GM23338 (cell line): Measurements from ENCODE around the gene TAS2R41. TPM values are rescaled to one million over a fixed set of nuclear protein-coding genes. Genes with fewer than 3 reads are reported as not detected.

Experiments used
- ATAC-seq: fragments of 200-7000 bp; cut with Tn5 transposase; 3 replicates; pipeline ENCODE4 v1.9.1; 2020
- DNase-seq: peaks from one replicate; pipeline ENCODE4 v3.0.0-alpha.2; 2015; ENCODE audit warnings: low spot score
- H2AFZ ChIP-seq: fragments of 200-600 bp; sonication (generic); 2 replicates; pipeline ENCODE4 v1.8.0; 2016; ENCODE audit warnings: antibody characterized with exemption, mild to moderate bottlenecking, moderate library complexity
- H3F3A ChIP-seq: fragments of 200-600 bp; sonication (generic); replicated peaks from 2 replicates; pipeline ENCODE4 v1.8.0; 2017; ENCODE audit warnings: antibody characterized with exemption, mixed run types, low read depth
- H3K27ac ChIP-seq: fragments of 200-600 bp; sonication (generic); 2 replicates; pipeline ENCODE4 v1.6.1; 2016; ENCODE audit warnings: low read depth
- H3K27me3 ChIP-seq: fragments of 200-600 bp; sonication (generic); 2 replicates; pipeline ENCODE4 v1.8.0; 2016; ENCODE audit warnings: mild to moderate bottlenecking, mixed run types, moderate library complexity; ENCODE audit not compliant: insufficient read depth
- H3K36me3 ChIP-seq: fragments of 200-600 bp; sonication (generic); 2 replicates; pipeline ENCODE4 v1.8.0; 2016; ENCODE audit warnings: mild to moderate bottlenecking; ENCODE audit not compliant: insufficient read depth
- H3K4me1 ChIP-seq: fragments of 200-600 bp; sonication (generic); 2 replicates; pipeline ENCODE4 v1.8.0; 2016; ENCODE audit warnings: mild to moderate bottlenecking, moderate library complexity; ENCODE audit not compliant: insufficient read depth
- H3K4me2 ChIP-seq: fragments of 200-600 bp; sonication (generic); 2 replicates; pipeline ENCODE4 v1.7.1; 2017; ENCODE audit warnings: mixed run types
- H3K4me3 ChIP-seq: fragments of 200-600 bp; sonication (generic); 2 replicates; pipeline ENCODE4 v1.6.1; 2016; ENCODE audit warnings: mixed run types
- H3K79me2 ChIP-seq: fragments of 200-600 bp; sonication (generic); replicated peaks from 2 replicates; pipeline ENCODE4 v1.8.0; 2017; ENCODE audit warnings: mild to moderate bottlenecking; ENCODE audit not compliant: insufficient read depth
- H3K9me2 ChIP-seq: fragments of 200-600 bp; sonication (generic); 2 replicates; pipeline ENCODE4 v1.8.0; 2017; ENCODE audit not compliant: insufficient read depth
- H4K20me1 ChIP-seq: fragments of 200-600 bp; sonication (generic); replicated peaks from 2 replicates; pipeline ENCODE4 v1.8.0; 2017; ENCODE audit warnings: mild to moderate bottlenecking; ENCODE audit not compliant: insufficient read depth
- H3K27ac Mint-ChIP-seq: 2 replicates; pipeline ENCODE4 v1.8.0; 2020; ENCODE audit warnings: inconsistent platforms, mild to moderate bottlenecking, moderate library complexity, mixed read lengths
- H3K27me3 Mint-ChIP-seq: 3 replicates; pipeline ENCODE4 v1.8.0; 2022; ENCODE audit warnings: low read depth, mild to moderate bottlenecking, moderate library complexity, mixed read lengths, inconsistent platforms; ENCODE audit not compliant: insufficient read depth, poor library complexity
- H3K36me3 Mint-ChIP-seq: 3 replicates; pipeline ENCODE4 v1.8.0; 2021; ENCODE audit warnings: low read depth, mild to moderate bottlenecking, inconsistent platforms, moderate library complexity, mixed read lengths
- H3K4me1 Mint-ChIP-seq: 3 replicates; pipeline ENCODE4 v1.8.0; 2020; ENCODE audit warnings: mild to moderate bottlenecking, inconsistent platforms, mixed read lengths
- H3K4me3 Mint-ChIP-seq: 3 replicates; pipeline ENCODE4 v1.8.0; 2021; ENCODE audit warnings: moderate library complexity, mild to moderate bottlenecking, inconsistent platforms, mixed read lengths
- H3K9me3 Mint-ChIP-seq: 3 replicates; pipeline ENCODE4 v1.8.0; 2020; ENCODE audit warnings: moderate library complexity, mild to moderate bottlenecking, inconsistent platforms, mixed read lengths
- CREB1 ChIP-seq: fragments of 250-450 bp; sonication (Bioruptor Pico); IDR thresholded peaks from 2 replicates; pipeline ENCODE4 v1.5.0; 2020; ENCODE audit warnings: low read depth, mild to moderate bottlenecking, moderate library complexity
- CTCF ChIP-seq, 2 experiments: fragments of 200-600 bp in 1 of 2; sonication (generic) in 1 of 2; conservative IDR thresholded peaks; 2 replicates each; pipeline versions ENCODE4 v1.5.1 to v1.6.1; 2016 to 2017; ENCODE audit warnings: antibody characterized with exemption in 2 of 2, low read depth in 2 of 2, mild to moderate bottlenecking in 2 of 2, moderate library complexity in 1 of 2
- ETS1 ChIP-seq: IDR thresholded peaks from 2 replicates; pipeline ENCODE4 v1.6.1; 2016; ENCODE audit warnings: antibody characterized with exemption
- EZH2 ChIP-seq: fragments of 200-600 bp; sonication (generic); IDR thresholded peaks from one replicate; pipeline ENCODE4 v1.8.0; 2017; ENCODE audit warnings: antibody characterized with exemption, mild to moderate bottlenecking, low read depth; ENCODE audit not compliant: unreplicated experiment
- EZH2phosphoT487 ChIP-seq: fragments of 200-600 bp; sonication (generic); IDR thresholded peaks from one replicate; pipeline ENCODE4 v1.8.1; 2018; ENCODE audit warnings: antibody characterized with exemption; ENCODE audit not compliant: unreplicated experiment
- NANOG ChIP-seq: IDR thresholded peaks from 2 replicates; pipeline ENCODE4 v1.6.1; 2016; ENCODE audit warnings: antibody characterized with exemption, borderline replicate concordance
- POLR2AphosphoS5 ChIP-seq: IDR thresholded peaks from 2 replicates; pipeline ENCODE4 v1.6.1; 2016; ENCODE audit warnings: antibody characterized with exemption, low read depth
- REST ChIP-seq: IDR thresholded peaks from one replicate; pipeline ENCODE4 v1.6.1; 2018; ENCODE audit warnings: antibody characterized with exemption; ENCODE audit not compliant: unreplicated experiment
- STAT1 ChIP-seq: IDR thresholded peaks from one replicate; pipeline ENCODE4 v1.6.1; 2016; ENCODE audit warnings: antibody characterized with exemption; ENCODE audit not compliant: unreplicated experiment
- ZNF114 ChIP-seq: fragments of 250-450 bp; sonication (Bioruptor Pico); IDR thresholded peaks from 2 replicates; pipeline ENCODE4 v1.5.0; 2020; ENCODE audit warnings: mild to moderate bottlenecking, moderate library complexity
- ZNF462 ChIP-seq: fragments of 250-450 bp; sonication (Bioruptor Pico); IDR thresholded peaks from 2 replicates; pipeline ENCODE4 v1.5.0; 2020; ENCODE audit warnings: mild to moderate bottlenecking, moderate library complexity
- polyA plus RNA-seq: library from polyadenylated mRNA; unstranded; fragments of >200 nt; fragmentation: Nextera tagmentation; extraction: Ambion mirVana; gene quantifications from 2 replicates; pipeline ENCODE4 v1.2.1, GENCODE V29; 2016
- total RNA-seq: library from RNA; depleted of rRNA; stranded (reverse); fragments of >200 nt; shearing (Covaris generic); gene quantifications from 2 replicates; pipeline ENCODE4 v1.2.3, GENCODE V29; 2014

Gene TAS2R41
- total and polyA plus RNA-seq, 2 experiments from 2014 or later, result 1.2 TPM; not detected in 1

GRCh38 chr7:143467724-143468123 lies 9.9 kb upstream of the TAS2R41 start:
- Histone ChIP-seq H3K4me2 (no peak overlapping the region), H3K4me1 (no peaks in the 10 kb centered on the region), H2AFZ (no peak overlapping the region), H3K36me3 (no peaks in the 10 kb centered on the region), H3K27me3 (no peaks in the 10 kb centered on the region), H3K9me2 (no peaks in the 10 kb centered on the region), H4K20me1 (no peaks in the 10 kb centered on the region), H3K4me3 (no peak overlapping the region), H3K79me2 (no peaks in the 10 kb centered on the region), H3F3A (no peaks in the 10 kb centered on the region), H3K27ac (no peak overlapping the region)
- TF ChIP-seq ZNF462 (CRISPR knock-in tag) (no peak), CREB1 (no peak), REST (no peak), ETS1 (no peak), POLR2AphosphoS5 (no peak), EZH2phosphoT487 (no peak), STAT1 (no peak), CTCF (conservative IDR thresholded peaks at IDR 0.05; ENCODE audit: low read depth in 2 of 2) (no peak), ZNF114 (CRISPR knock-in tag) (no peak), NANOG (no peak), EZH2 (no peak)
- Mint-ChIP-seq H3K27ac (no peak overlapping the region), H3K4me3 (no peak overlapping the region), H3K9me3 (peaks cover 3% of the 10 kb centered on the region; the same call in 2 of the 3 replicates), H3K27me3 (no peaks in the 10 kb centered on the region), H3K4me1 (peaks cover 14% of the 10 kb centered on the region), H3K36me3 (no peaks in the 10 kb centered on the region; the same call in 2 of the 3 replicates)
- ATAC-seq (no peak), DNase-seq (no peak)
